IgD-negative memory B cell (primary cell): ENCODE results near the gene STRIP1. TPM values are rescaled to one million over a fixed set of nuclear protein-coding genes. Genes with fewer than 3 reads are reported as not detected.

Experiments used
- H3K27ac Mint-ChIP-seq, 3 donors: one replicate each; pipeline ENCODE4 v1.8.0; 2020 to 2022; ENCODE audit warnings: mild to moderate bottlenecking in 3 of 3, mixed read lengths in 3 of 3, moderate library complexity in 1 of 3
- H3K27me3 Mint-ChIP-seq: one replicate; pipeline ENCODE4 v1.8.0; 2021; ENCODE audit warnings: mixed read lengths
- H3K36me3 Mint-ChIP-seq: one replicate; pipeline ENCODE4 v1.8.0; 2020; ENCODE audit warnings: mild to moderate bottlenecking, mixed read lengths
- H3K4me1 Mint-ChIP-seq, 3 donors: one replicate each; pipeline ENCODE4 v1.8.0; 2020 to 2022; ENCODE audit warnings: mixed read lengths in 3 of 3, mild to moderate bottlenecking in 1 of 3
- H3K4me3 Mint-ChIP-seq, 4 donors: one replicate each; pipeline ENCODE4 v1.8.0; 2020 to 2022; ENCODE audit warnings: mild to moderate bottlenecking in 4 of 4, mixed read lengths in 4 of 4, moderate library complexity in 3 of 4
- H3K9me3 Mint-ChIP-seq, 3 donors: one replicate each; pipeline ENCODE4 v1.8.0; 2020 to 2021; ENCODE audit warnings: mixed read lengths in 3 of 3, mild to moderate bottlenecking in 1 of 3
- polyA plus RNA-seq: library from polyadenylated mRNA; unstranded; fragments of 300-500 nt; fragmentation: Illumina TruSeq; gene quantifications from one replicate; pipeline ENCODE4 v1.2.3, GENCODE V29; 2021

STRIP1 gene
- polyA plus RNA-seq, 1 donor from 2014 or later = 22.5 TPM

- Mint-ChIP-seq H3K4me3 (peak overlapping the region; percentile 84 to 96 (median 90)), H3K9me3 (no peaks in the 10 kb centered on the region), H3K4me1 (peaks cover 10 to 14% (median 11%) of the 10 kb centered on the region in 3 donors), H3K27me3 (peaks cover 42% of the 10 kb centered on the region), H3K27ac (peak overlapping the region in 1 of 3 donors; percentile 73), H3K36me3 (peaks cover 3% of the 10 kb centered on the region)
These were observed 48.8 kb downstream of the STRIP1 start for GRCh38 chr1:110083061-110083865.

GRCh38 chr1:110083866-110084226, 49.4 kb downstream of the STRIP1 start:
- Mint-ChIP-seq H3K9me3 (no peaks in the 10 kb centered on the region), H3K36me3 (peaks cover 3% of the 10 kb centered on the region), H3K4me1 (peaks cover 10 to 14% (median 11%) of the 10 kb centered on the region in 3 donors), H3K4me3 (peak overlapping the region; percentile 84 to 96 (median 90)), H3K27ac (peak overlapping the region in 1 of 3 donors; percentile 73), H3K27me3 (peaks cover 42% of the 10 kb centered on the region)

- Mint-ChIP-seq H3K4me1 (peaks cover 10 to 14% (median 11%) of the 10 kb centered on the region in 3 donors), H3K27ac (no peak overlapping the region)
These were observed 50.0 kb downstream of the STRIP1 start for GRCh38 chr1:110084227-110085078.

GRCh38 chr1:110085671-110086070, 51.2 kb downstream of the STRIP1 start:
- peaks cover 10 to 14% (median 11%) of the 10 kb centered on the region in 3 donors for H3K4me1 Mint-ChIP-seq
- H3K36me3 Mint-ChIP-seq = peaks cover 3% of the 10 kb centered on the region
- H3K9me3 Mint-ChIP-seq = no peaks in the 10 kb centered on the region
- peak overlapping the region in 2 of 4 donors; percentile 0 to 84 for H3K4me3 Mint-ChIP-seq
- peaks cover 37% of the 10 kb centered on the region for H3K27me3 Mint-ChIP-seq
- no peak overlapping the region for H3K27ac Mint-ChIP-seq

More at GRCh38 chr1:110084227-110085078, 50.0 kb downstream of the STRIP1 start:
- Mint-ChIP-seq H3K27me3 (peaks cover 42% of the 10 kb centered on the region), H3K4me3 (peak overlapping the region; percentile 84 to 96 (median 90)), H3K9me3 (no peaks in the 10 kb centered on the region), H3K36me3 (peaks cover 3% of the 10 kb centered on the region)

- Mint-ChIP-seq H3K27ac (no peak overlapping the region), H3K4me3 (no peak overlapping the region), H3K27me3 (peaks cover 37% of the 10 kb centered on the region), H3K36me3 (peaks cover 3% of the 10 kb centered on the region), H3K9me3 (no peaks in the 10 kb centered on the region), H3K4me1 (peaks cover 10 to 14% (median 11%) of the 10 kb centered on the region in 3 donors)
These were observed 52.5 kb downstream of the STRIP1 start for GRCh38 chr1:110086961-110087360.

GRCh38 chr1:110087812-110088738, 53.7 kb downstream of the STRIP1 start:
- Mint-ChIP-seq H3K27me3 (peaks cover 31% of the 10 kb centered on the region), H3K27ac (no peak overlapping the region), H3K36me3 (peaks cover 3% of the 10 kb centered on the region), H3K9me3 (no peaks in the 10 kb centered on the region), H3K4me1 (peaks cover 10 to 14% (median 11%) of the 10 kb centered on the region in 3 donors), H3K4me3 (peak overlapping the region in 2 of 4 donors; percentile 22 to 66)

- Mint-ChIP-seq H3K4me1 (peaks cover 5 to 8% (median 6%) of the 10 kb centered on the region in 3 donors), H3K27ac (no peak overlapping the region), H3K27me3 (peaks cover 25% of the 10 kb centered on the region), H3K36me3 (peaks cover 3% of the 10 kb centered on the region), H3K9me3 (no peaks in the 10 kb centered on the region), H3K4me3 (no peak overlapping the region)
These were observed 54.4 kb downstream of the STRIP1 start for GRCh38 chr1:110088739-110089316.

- H3K36me3 Mint-ChIP-seq = peaks cover 3% of the 10 kb centered on the region
- H3K4me1 Mint-ChIP-seq = peaks cover 4 to 8% (median 6%) of the 10 kb centered on the region in 3 donors
- no peaks in the 10 kb centered on the region for H3K9me3 Mint-ChIP-seq
- peaks cover 23% of the 10 kb centered on the region for H3K27me3 Mint-ChIP-seq
- H3K27ac Mint-ChIP-seq = no peak overlapping the region
- H3K4me3 Mint-ChIP-seq = peak overlapping the region in 1 of 4 donors; percentile 26
These were observed 55.3 kb downstream of the STRIP1 start for GRCh38 chr1:110089561-110090275.

GRCh38 chr1:110091381-110091780, 57.0 kb downstream of the STRIP1 start:
- no peak overlapping the region for H3K27ac Mint-ChIP-seq
- no peak overlapping the region for H3K4me3 Mint-ChIP-seq
- peaks cover 3% of the 10 kb centered on the region for H3K36me3 Mint-ChIP-seq
- H3K9me3 Mint-ChIP-seq = no peaks in the 10 kb centered on the region
- H3K27me3 Mint-ChIP-seq = peaks cover 13% of the 10 kb centered on the region
- H3K4me1 Mint-ChIP-seq = peaks cover 2 to 4% (median 2%) of the 10 kb centered on the region in 3 donors

GRCh38 chr1:110091791-110092190, 57.4 kb downstream of the STRIP1 start:
- Mint-ChIP-seq H3K27me3 (peaks cover 12% of the 10 kb centered on the region), H3K36me3 (peaks cover 3% of the 10 kb centered on the region), H3K27ac (no peak overlapping the region)

GRCh38 chr1:110092991-110093390, 58.6 kb downstream of the STRIP1 start:
- H3K36me3 Mint-ChIP-seq = peaks cover 1% of the 10 kb centered on the region
- H3K27me3 Mint-ChIP-seq = peaks cover 7% of the 10 kb centered on the region
- peaks cover 0 to 2% (median under 1%) of the 10 kb centered on the region in 3 donors for H3K4me1 Mint-ChIP-seq
- no peak overlapping the region for H3K27ac Mint-ChIP-seq
- H3K9me3 Mint-ChIP-seq = no peaks in the 10 kb centered on the region
- H3K4me3 Mint-ChIP-seq = no peak overlapping the region

More at GRCh38 chr1:110091791-110092190, 57.4 kb downstream of the STRIP1 start:
- Mint-ChIP-seq H3K4me3 (no peak overlapping the region), H3K4me1 (peaks cover 0 to 4% (median 2%) of the 10 kb centered on the region in 3 donors), H3K9me3 (no peaks in the 10 kb centered on the region)

- Mint-ChIP-seq H3K9me3 (no peaks in the 10 kb centered on the region), H3K4me3 (no peak overlapping the region), H3K27ac (no peak overlapping the region), H3K4me1 (peaks cover 0 to 1% (median 0%) of the 10 kb centered on the region in 3 donors), H3K27me3 (peaks cover 5% of the 10 kb centered on the region), H3K36me3 (no peaks in the 10 kb centered on the region)
These were observed 60.7 kb downstream of the STRIP1 start for GRCh38 chr1:110094931-110095654.
